Testis (tissue), 3 donors: ENCODE measurements around the gene TPRN. TPM values are rescaled to one million over a fixed set of nuclear protein-coding genes. Genes with fewer than 3 reads are reported as not detected.

Experiments used
- DNase-seq: peaks from one replicate; pipeline ENCODE4 v3.0.0-alpha.2; 2019
- H3K27ac ChIP-seq, 2 donors: fragments of 200-600 bp; sonication (generic); one replicate each; pipeline ENCODE4 v1.5.1; 2019
- H3K27me3 ChIP-seq: fragments of 200-600 bp; sonication (generic); one replicate; pipeline ENCODE4 v1.5.1; 2019
- H3K36me3 ChIP-seq: fragments of 200-600 bp; sonication (generic); one replicate; pipeline ENCODE4 v1.5.1; 2017; ENCODE audit warnings: low read depth; ENCODE audit errors: missing control alignments
- H3K4me1 ChIP-seq: fragments of 200-600 bp; sonication (generic); one replicate; pipeline ENCODE4 v1.5.1; 2019
- H3K4me3 ChIP-seq, 2 donors: fragments of 200-600 bp; sonication (generic); one replicate each; pipeline ENCODE4 v1.5.1; 2017 to 2019
- H3K9me3 ChIP-seq: fragments of 200-600 bp; sonication (generic); one replicate; pipeline ENCODE4 v1.5.1; 2017
- POLR2A ChIP-seq: fragments of 450-650 bp; IDR thresholded peaks from one replicate; pipeline ENCODE4 v1.6.1; 2017; ENCODE audit warnings: antibody characterized with exemption, mild to moderate bottlenecking, moderate library complexity
- WGBS, 2 donors: methylation state at CpG; one replicate each; pipeline ENCODE4 v1.1.5; 2018; 5-methylcytosine and 5-hydroxymethylcytosine counted together
- intact Hi-C: fragments of 100-400 bp; cut with DNase I; formaldehyde crosslinking; loops from one replicate; pipeline ENCODE4 v1.15.1; 2023; ENCODE audit warnings: low total_unique reads
- polyA plus RNA-seq: library from polyadenylated mRNA; stranded (reverse); fragments of 350-450 nt; fragmentation: Illumina TruSeq; extraction: RNeasy Lipid Tissue Mini Kit (QIAGEN cat#74804); gene quantifications from one replicate; pipeline ENCODE4 v1.2.3, GENCODE V29; 2014; ENCODE audit warnings: low read depth, low replicate concordance; ENCODE audit not compliant: insufficient read depth
- total RNA-seq, 2 donors: library from RNA; depleted of rRNA; stranded (reverse); fragments of >200 nt; gene quantifications; one replicate each; pipeline ENCODE4 v1.2.3, GENCODE V29; 2016
- TF ChIP-seq, protein P1 (sequence below), 3 experiments: fragments of 450-650 bp in 2 of 3; fragments of 200-600 bp in 1 of 3; sonication (generic) in 1 of 3; IDR thresholded peaks; one replicate each; pipeline ENCODE4 v1.5.1; 2016 to 2019; ENCODE audit warnings: antibody characterized with exemption in 3 of 3, mild to moderate bottlenecking in 2 of 3, moderate library complexity in 1 of 3

TPRN gene
- total and polyA plus RNA-seq, 3 donors from 2014 or later = 17.2 to 35.2 (median 25.9) TPM

DNA sequence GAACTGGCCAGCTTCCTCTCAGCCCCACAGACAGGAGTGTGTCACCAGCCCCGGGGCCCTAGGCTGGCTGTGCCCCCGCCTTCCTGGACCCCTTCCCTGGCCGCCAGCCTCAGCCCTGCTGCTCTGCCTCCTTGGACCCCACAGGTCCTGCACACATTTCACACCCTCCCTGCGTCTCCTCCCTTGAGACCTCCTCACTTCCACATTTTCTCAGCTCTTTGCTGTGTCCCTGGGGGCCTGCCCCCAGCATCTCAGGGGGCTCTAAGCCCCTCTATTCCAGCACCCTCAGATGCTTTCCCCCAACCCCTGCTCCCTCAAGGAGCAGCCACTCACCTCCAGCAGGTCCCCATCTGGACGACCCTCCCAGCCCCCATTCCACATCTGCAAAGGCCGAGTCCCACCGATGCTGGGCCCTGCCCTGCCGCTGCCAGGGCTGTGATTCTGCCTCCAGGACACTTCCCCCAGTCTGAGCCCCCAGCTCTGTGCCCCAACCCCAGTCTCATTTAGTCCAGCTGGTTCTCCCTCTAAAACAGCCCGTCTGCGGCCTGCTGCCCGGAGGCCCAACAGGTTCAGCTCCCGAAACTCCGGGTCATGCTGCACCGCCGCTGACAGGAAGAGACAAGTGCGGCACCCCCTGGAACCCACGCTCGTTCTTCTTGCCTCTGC, 34.4 kb upstream of the TPRN start:
- H3K9me3 ChIP-seq = no peaks in the 10 kb centered on the region
- H3K4me1 ChIP-seq = peaks cover 36% of the 10 kb centered on the region
- TF ChIP-seq, protein P1, sequence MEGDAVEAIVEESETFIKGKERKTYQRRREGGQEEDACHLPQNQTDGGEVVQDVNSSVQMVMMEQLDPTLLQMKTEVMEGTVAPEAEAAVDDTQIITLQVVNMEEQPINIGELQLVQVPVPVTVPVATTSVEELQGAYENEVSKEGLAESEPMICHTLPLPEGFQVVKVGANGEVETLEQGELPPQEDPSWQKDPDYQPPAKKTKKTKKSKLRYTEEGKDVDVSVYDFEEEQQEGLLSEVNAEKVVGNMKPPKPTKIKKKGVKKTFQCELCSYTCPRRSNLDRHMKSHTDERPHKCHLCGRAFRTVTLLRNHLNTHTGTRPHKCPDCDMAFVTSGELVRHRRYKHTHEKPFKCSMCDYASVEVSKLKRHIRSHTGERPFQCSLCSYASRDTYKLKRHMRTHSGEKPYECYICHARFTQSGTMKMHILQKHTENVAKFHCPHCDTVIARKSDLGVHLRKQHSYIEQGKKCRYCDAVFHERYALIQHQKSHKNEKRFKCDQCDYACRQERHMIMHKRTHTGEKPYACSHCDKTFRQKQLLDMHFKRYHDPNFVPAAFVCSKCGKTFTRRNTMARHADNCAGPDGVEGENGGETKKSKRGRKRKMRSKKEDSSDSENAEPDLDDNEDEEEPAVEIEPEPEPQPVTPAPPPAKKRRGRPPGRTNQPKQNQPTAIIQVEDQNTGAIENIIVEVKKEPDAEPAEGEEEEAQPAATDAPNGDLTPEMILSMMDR (IDR thresholded peaks at IDR 0.05) = no peak
- no peak for TF ChIP-seq POLR2A

DNA sequence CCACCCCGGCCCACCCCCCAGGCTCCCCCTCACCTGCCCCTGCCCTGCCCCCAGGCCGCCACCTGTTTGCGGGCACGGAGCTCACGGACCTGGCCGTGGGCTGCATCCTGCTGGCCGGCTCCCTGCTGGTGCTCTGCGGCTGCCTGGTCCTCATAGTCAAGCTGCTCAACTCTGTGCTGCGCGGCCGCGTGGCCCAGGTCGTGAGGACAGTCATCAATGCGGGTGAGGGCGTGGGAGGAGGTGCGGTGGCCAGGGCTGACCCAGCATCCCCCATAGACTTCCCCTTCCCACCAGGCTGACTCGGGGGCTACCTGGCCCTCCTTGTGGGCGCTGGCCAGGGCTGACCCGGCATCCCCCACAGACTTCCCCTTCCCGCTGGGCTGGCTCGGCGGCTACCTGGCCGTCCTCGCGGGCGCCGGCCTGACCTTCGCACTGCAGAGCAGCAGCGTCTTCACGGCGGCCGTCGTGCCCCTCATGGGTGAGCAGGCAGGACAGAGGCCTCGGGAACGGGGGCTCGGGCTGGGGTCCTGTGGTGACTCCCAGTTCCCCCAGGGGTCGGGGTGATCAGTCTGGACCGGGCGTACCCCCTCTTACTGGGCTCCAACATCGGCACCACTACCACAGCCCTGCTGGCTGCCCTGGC, 33.6 kb upstream of the TPRN start:
- no peaks in the 10 kb centered on the region for H3K27me3 ChIP-seq
- no peak overlapping the region for H3K4me3 ChIP-seq
- TF ChIP-seq, protein P1 (IDR thresholded peaks at IDR 0.05) = no peak
- no peak for TF ChIP-seq POLR2A
- intact Hi-C loops = no loop called here
- H3K9me3 ChIP-seq = no peaks in the 10 kb centered on the region
- 64% methylated on average over 14 to 34 of the region's 40 CpGs for WGBS, 2 donors
- H3K4me1 ChIP-seq = peaks cover 31% of the 10 kb centered on the region
- no peak for DNase-seq
- no peaks in the 10 kb centered on the region for H3K36me3 ChIP-seq
- no peak overlapping the region for H3K27ac ChIP-seq

More for the DNA sequence above, 34.4 kb upstream of the TPRN start:
- H3K4me3 ChIP-seq = no peak overlapping the region
- no peak for DNase-seq
- H3K27me3 ChIP-seq = no peaks in the 10 kb centered on the region
- no peaks in the 10 kb centered on the region for H3K36me3 ChIP-seq
- H3K27ac ChIP-seq = no peak overlapping the region
- intact Hi-C loops = no loop called here
- WGBS, 2 donors = 80 to 85% methylated on average over 17 of the region's 18 CpGs

DNA sequence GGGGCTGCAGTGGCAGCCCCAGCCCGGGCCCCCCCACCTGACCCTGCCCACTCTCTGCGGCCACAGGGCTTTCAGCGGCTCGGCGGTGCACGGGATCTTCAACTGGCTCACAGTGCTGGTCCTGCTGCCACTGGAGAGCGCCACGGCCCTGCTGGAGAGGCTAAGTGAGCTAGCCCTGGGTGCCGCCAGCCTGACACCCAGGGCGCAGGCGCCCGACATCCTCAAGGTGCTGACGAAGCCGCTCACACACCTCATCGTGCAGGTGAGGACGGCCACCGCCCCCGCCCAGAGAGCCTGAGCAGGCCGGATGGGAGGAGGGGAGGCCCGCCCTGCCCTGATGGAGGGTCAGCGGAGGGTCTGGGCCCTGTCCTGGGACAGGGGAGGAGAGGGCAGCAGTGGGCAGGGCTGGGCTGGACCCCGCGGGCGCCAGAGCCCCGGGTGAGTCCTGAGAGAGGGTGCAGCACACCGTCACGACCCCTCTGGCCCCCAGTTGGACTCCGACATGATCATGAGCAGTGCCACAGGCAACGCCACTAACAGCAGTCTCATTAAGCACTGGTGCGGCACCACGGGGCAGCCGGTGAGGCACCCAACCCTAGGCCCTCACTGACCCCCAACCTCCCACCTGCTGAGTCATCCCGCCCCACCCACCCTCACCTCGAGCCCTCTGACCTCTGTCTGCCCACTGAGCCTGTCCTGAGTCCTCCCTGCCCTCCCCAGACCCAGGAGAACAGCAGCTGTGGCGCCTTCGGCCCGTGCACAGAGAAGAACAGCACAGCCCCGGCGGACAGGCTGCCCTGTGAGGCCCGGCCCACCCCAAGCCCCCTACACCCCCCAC, 32.8 kb upstream of the TPRN start:
- Histone ChIP-seq H3K4me3 (no peak overlapping the region), H3K4me1 (peaks cover 29% of the 10 kb centered on the region), H3K27me3 (no peaks in the 10 kb centered on the region), H3K36me3 (no peaks in the 10 kb centered on the region), H3K27ac (no peak overlapping the region), H3K9me3 (no peaks in the 10 kb centered on the region)
- intact Hi-C loops = no loop called here
- 73% methylated on average over 34 of the region's 40 CpGs; no CpG with 5 or more reads in 1 of the 2 donors for WGBS, 2 donors
- DNase-seq = no peak
- TF ChIP-seq POLR2A = no peak
- TF ChIP-seq, protein P1 (IDR thresholded peaks at IDR 0.05) = no peak

DNA sequence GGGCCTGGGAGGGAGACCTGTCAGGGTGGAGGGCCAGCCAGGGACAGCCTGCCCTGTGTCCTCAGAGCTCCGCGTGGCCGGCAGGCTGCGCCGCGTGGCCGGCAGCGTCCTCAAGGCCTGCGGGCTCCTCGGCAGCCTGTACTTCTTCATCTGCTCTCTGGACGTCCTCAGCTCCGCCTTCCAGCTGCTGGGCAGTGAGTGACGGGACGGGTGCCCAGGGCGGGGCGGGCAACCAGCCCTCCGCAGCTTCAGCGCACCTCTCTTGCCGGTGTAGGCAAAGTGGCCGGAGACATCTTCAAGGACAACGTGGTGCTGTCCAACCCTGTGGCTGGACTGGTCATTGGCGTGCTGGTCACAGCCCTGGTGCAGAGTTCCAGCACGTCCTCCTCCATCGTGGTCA, 32.0 kb upstream of the TPRN start:
- TF ChIP-seq, protein P1 (IDR thresholded peaks at IDR 0.05) = no peak
- no peak for TF ChIP-seq POLR2A
- Histone ChIP-seq H3K4me1 (peaks cover 25% of the 10 kb centered on the region), H3K36me3 (no peaks in the 10 kb centered on the region), H3K9me3 (no peaks in the 10 kb centered on the region), H3K27ac (no peak overlapping the region), H3K27me3 (no peaks in the 10 kb centered on the region), H3K4me3 (no peak overlapping the region)
- WGBS, 2 donors = 73 to 89% methylated on average over 11 to 24 of the region's 24 CpGs
- no peak for DNase-seq
- intact Hi-C loops = no loop called here
